Measurements from ENCODE around the gene BEND6. TPM values are rescaled to one million over a fixed set of nuclear protein-coding genes. Genes with fewer than 3 reads are reported as not detected.
"Not testable (repeated sequence)": the region's sequence is repeated elsewhere in the genome, so short reads cannot be mapped to it uniquely, and the experiment has no call there.

BEND6 gene
- total and polyA plus RNA-seq, 2 donors (not counting 1 experiment from before 2014, with no cell fraction given): not detected

GRCh38 chr6:57038906-57039305, 84.0 kb downstream of the BEND6 start:
- Histone ChIP-seq H3K4me1 (ENCODE audit: control insufficient read depth in 2 of 2, insufficient read depth in 2 of 2, low read length in 2 of 2) (no peaks in the 10 kb centered on the region), H3K9ac (ENCODE audit: low read length) (no peak overlapping the region), H3K27ac (ENCODE audit: low read length in 2 of 2) (no peak overlapping the region), H3K79me2 (ENCODE audit: control insufficient read depth, insufficient read depth, low read length) (no peaks in the 10 kb centered on the region), H3K4me2 (replicated peaks; ENCODE audit: low read depth, low read length, poor library complexity, severe bottlenecking) (no peak overlapping the region), H3K4me3 (ENCODE audit: control extremely low read depth in 1 of 5, extremely low read depth in 1 of 5, insufficient read depth in 1 of 5, low read depth in 2 of 5, low read length in 4 of 5) (no peak overlapping the region), H3K36me3 (replicated peaks in 1 of 2; ENCODE audit: control extremely low read depth in 1 of 2, control insufficient read depth in 1 of 2, extremely low read depth in 1 of 2, insufficient read depth in 2 of 2, low read length in 1 of 2) (no peaks in the 10 kb centered on the region), H3K27me3 (replicated peaks in 1 of 4; ENCODE audit: control extremely low read depth in 1 of 4, control insufficient read depth in 3 of 4, insufficient read depth in 4 of 4, low read length in 3 of 4) (peaks cover 0 to 29% (median 4%) of the 10 kb centered on the region in 4 experiments), H2AFZ (ENCODE audit: insufficient read depth, low read depth, low read length, poor library complexity, severe bottlenecking) (no peak overlapping the region), H4K20me1 (ENCODE audit: control insufficient read depth, insufficient read depth, low read length, poor library complexity, severe bottlenecking) (no peaks in the 10 kb centered on the region), H3K9me3 (ENCODE audit: control extremely low read depth in 1 of 3, control insufficient read depth in 2 of 3, insufficient read depth in 1 of 3, low read length in 2 of 3) (peaks cover 0 to 2% (median 0%) of the 10 kb centered on the region in 3 donors)
- DNase-seq: no peak
- POLR2A ChIA-PET: no interaction called here
- intact Hi-C loops (cut with micrococcal nuclease): no loop called here
- no peaks in the 10 kb centered on the region for H3K9me3 Mint-ChIP-seq (ENCODE audit: insufficient read depth)
- peaks cover 49% of the 10 kb centered on the region for H3K27me3 Mint-ChIP-seq
- ATAC-seq (ENCODE audit: low read depth): no peak
- TF ChIP-seq, protein P1, sequence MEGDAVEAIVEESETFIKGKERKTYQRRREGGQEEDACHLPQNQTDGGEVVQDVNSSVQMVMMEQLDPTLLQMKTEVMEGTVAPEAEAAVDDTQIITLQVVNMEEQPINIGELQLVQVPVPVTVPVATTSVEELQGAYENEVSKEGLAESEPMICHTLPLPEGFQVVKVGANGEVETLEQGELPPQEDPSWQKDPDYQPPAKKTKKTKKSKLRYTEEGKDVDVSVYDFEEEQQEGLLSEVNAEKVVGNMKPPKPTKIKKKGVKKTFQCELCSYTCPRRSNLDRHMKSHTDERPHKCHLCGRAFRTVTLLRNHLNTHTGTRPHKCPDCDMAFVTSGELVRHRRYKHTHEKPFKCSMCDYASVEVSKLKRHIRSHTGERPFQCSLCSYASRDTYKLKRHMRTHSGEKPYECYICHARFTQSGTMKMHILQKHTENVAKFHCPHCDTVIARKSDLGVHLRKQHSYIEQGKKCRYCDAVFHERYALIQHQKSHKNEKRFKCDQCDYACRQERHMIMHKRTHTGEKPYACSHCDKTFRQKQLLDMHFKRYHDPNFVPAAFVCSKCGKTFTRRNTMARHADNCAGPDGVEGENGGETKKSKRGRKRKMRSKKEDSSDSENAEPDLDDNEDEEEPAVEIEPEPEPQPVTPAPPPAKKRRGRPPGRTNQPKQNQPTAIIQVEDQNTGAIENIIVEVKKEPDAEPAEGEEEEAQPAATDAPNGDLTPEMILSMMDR (IDR thresholded peaks at IDR 0.05): no peak
- TF ChIP-seq EZH2 (IDR thresholded peaks at IDR 0.05; ENCODE audit: borderline replicate concordance, insufficient read depth, low read depth, low read length, poor library complexity, severe bottlenecking): no peak
- no peaks in the 10 kb centered on the region for H3K4me1 Mint-ChIP-seq
- WGBS (ENCODE audit: insufficient coverage): 100% methylated on average over 2 of the region's 2 CpGs
- CTCF ChIA-PET: no interaction called here
- no peak overlapping the region for H3K4me3 Mint-ChIP-seq
- H3K27ac Mint-ChIP-seq: no peak overlapping the region

GRCh38 chr6:57040011-57040410, 85.1 kb downstream of the BEND6 start:
- no peaks in the 10 kb centered on the region for H3K4me1 Mint-ChIP-seq
- no peaks in the 10 kb centered on the region for H3K9me3 Mint-ChIP-seq (ENCODE audit: insufficient read depth)
- H3K27me3 ChIP-seq (replicated peaks in 1 of 4; ENCODE audit: control extremely low read depth in 1 of 4, control insufficient read depth in 3 of 4, insufficient read depth in 4 of 4, low read length in 3 of 4): peaks cover 0 to 29% (median 4%) of the 10 kb centered on the region in 4 experiments
- H3K9me3 ChIP-seq (ENCODE audit: control extremely low read depth in 1 of 3, control insufficient read depth in 2 of 3, insufficient read depth in 1 of 3, low read length in 2 of 3): peaks cover 0 to 2% (median 0%) of the 10 kb centered on the region in 3 donors
- no peak overlapping the region for H3K4me2 ChIP-seq (replicated peaks; ENCODE audit: low read depth, low read length, poor library complexity, severe bottlenecking)
- no peaks in the 10 kb centered on the region for H4K20me1 ChIP-seq (ENCODE audit: control insufficient read depth, insufficient read depth, low read length, poor library complexity, severe bottlenecking)
- H3K4me1 ChIP-seq (ENCODE audit: control insufficient read depth in 2 of 2, insufficient read depth in 2 of 2, low read length in 2 of 2): no peaks in the 10 kb centered on the region
- H3K4me3 Mint-ChIP-seq: no peak overlapping the region
- WGBS (ENCODE audit: insufficient coverage): 89% methylated on average over 4 of the region's 5 CpGs
- ATAC-seq (ENCODE audit: low read depth) (no peak), DNase-seq (no peak)
- H3K27me3 Mint-ChIP-seq: peaks cover 45% of the 10 kb centered on the region
- intact Hi-C loops (cut with micrococcal nuclease): no loop called here
- H3K27ac ChIP-seq (ENCODE audit: low read length in 2 of 2): no peak overlapping the region
- ChIA-PET CTCF (no interaction called here), POLR2A (no interaction called here)
- no peak overlapping the region for H2AFZ ChIP-seq (ENCODE audit: insufficient read depth, low read depth, low read length, poor library complexity, severe bottlenecking)
- no peaks in the 10 kb centered on the region for H3K36me3 ChIP-seq (replicated peaks in 1 of 2; ENCODE audit: control extremely low read depth in 1 of 2, control insufficient read depth in 1 of 2, extremely low read depth in 1 of 2, insufficient read depth in 2 of 2, low read length in 1 of 2)
- no peak overlapping the region for H3K9ac ChIP-seq (ENCODE audit: low read length)
- no peak for TF ChIP-seq EZH2 (IDR thresholded peaks at IDR 0.05; ENCODE audit: borderline replicate concordance, insufficient read depth, low read depth, low read length, poor library complexity, severe bottlenecking)
- TF ChIP-seq, protein P1 (IDR thresholded peaks at IDR 0.05): no peak
- H3K4me3 ChIP-seq (ENCODE audit: control extremely low read depth in 1 of 5, extremely low read depth in 1 of 5, insufficient read depth in 1 of 5, low read depth in 2 of 5, low read length in 4 of 5): no peak overlapping the region
- no peak overlapping the region for H3K27ac Mint-ChIP-seq
- no peaks in the 10 kb centered on the region for H3K79me2 ChIP-seq (ENCODE audit: control insufficient read depth, insufficient read depth, low read length)

GRCh38 chr6:57044061-57044460, 89.2 kb downstream of the BEND6 start:
- H2AFZ ChIP-seq (ENCODE audit: insufficient read depth, low read depth, low read length, poor library complexity, severe bottlenecking); H3K4me1 ChIP-seq (ENCODE audit: control insufficient read depth in 2 of 2, insufficient read depth in 2 of 2, low read length in 2 of 2); DNase-seq; H3K9ac ChIP-seq (ENCODE audit: low read length); ATAC-seq (ENCODE audit: low read depth); H3K4me3 ChIP-seq (ENCODE audit: control extremely low read depth in 1 of 5, extremely low read depth in 1 of 5, insufficient read depth in 1 of 5, low read depth in 2 of 5, low read length in 4 of 5); intact Hi-C loops (cut with micrococcal nuclease); H4K20me1 ChIP-seq (ENCODE audit: control insufficient read depth, insufficient read depth, low read length, poor library complexity, severe bottlenecking); POLR2A ChIA-PET; H3K27ac ChIP-seq (ENCODE audit: low read length in 2 of 2); H3K27ac Mint-ChIP-seq; H3K9me3 Mint-ChIP-seq (ENCODE audit: insufficient read depth); CTCF ChIA-PET; H3K9me3 ChIP-seq (ENCODE audit: control extremely low read depth in 1 of 3, control insufficient read depth in 2 of 3, insufficient read depth in 1 of 3, low read length in 2 of 3); H3K36me3 ChIP-seq (replicated peaks in 1 of 2; ENCODE audit: control extremely low read depth in 1 of 2, control insufficient read depth in 1 of 2, extremely low read depth in 1 of 2, insufficient read depth in 2 of 2, low read length in 1 of 2); H3K79me2 ChIP-seq (ENCODE audit: control insufficient read depth, insufficient read depth, low read length); H3K4me3 Mint-ChIP-seq; H3K4me2 ChIP-seq (replicated peaks; ENCODE audit: low read depth, low read length, poor library complexity, severe bottlenecking): not testable (repeated sequence)
- Mint-ChIP-seq H3K4me1 (peaks cover 13% of the 10 kb centered on the region), H3K27me3 (peaks cover 25% of the 10 kb centered on the region)
- WGBS (ENCODE audit: insufficient coverage): no CpG with 5 or more reads among the region's 1 CpG
- H3K27me3 ChIP-seq (replicated peaks in 1 of 4; ENCODE audit: control extremely low read depth in 1 of 4, control insufficient read depth in 3 of 4, insufficient read depth in 4 of 4, low read length in 3 of 4): peaks cover 0 to 19% (median 4%) of the 10 kb centered on the region in 4 experiments

Measured in B cell (primary cell).